IPS-20b (cell line): ENCODE measurements around the gene TBL1XR1.

Source experiments
- H3K27ac ChIP-seq: one replicate; pipeline ENCODE4 v1.5.1; 2013; ENCODE audit warnings: low read length
- H3K27me3 ChIP-seq: 2 replicates; pipeline ENCODE4 v1.6.1; 2013; ENCODE audit warnings: mild to moderate bottlenecking, low read length, inconsistent platforms; ENCODE audit not compliant: insufficient read depth
- H3K36me3 ChIP-seq: 2 replicates; pipeline ENCODE4 v1.6.1; 2013; ENCODE audit warnings: low read depth, mild to moderate bottlenecking, inconsistent platforms, low read length, moderate library complexity; ENCODE audit not compliant: insufficient read depth
- H3K4me1 ChIP-seq: 2 replicates; pipeline ENCODE4 v1.6.1; 2013; ENCODE audit warnings: mild to moderate bottlenecking, control low read depth, inconsistent platforms, low read length, moderate library complexity; ENCODE audit not compliant: insufficient read depth
- H3K4me3 ChIP-seq: 2 replicates; pipeline ENCODE4 v1.5.1; 2013; ENCODE audit warnings: mild to moderate bottlenecking, low read length, inconsistent platforms
- H3K9ac ChIP-seq: 2 replicates; pipeline ENCODE4 v1.6.1; 2013; ENCODE audit warnings: low read depth, mild to moderate bottlenecking, inconsistent platforms, low read length, moderate library complexity
- H3K9me3 ChIP-seq: 2 replicates; pipeline ENCODE4 v1.6.1; 2013; ENCODE audit warnings: mild to moderate bottlenecking, low read depth, low read length, inconsistent platforms; ENCODE audit not compliant: insufficient read depth

The TBL1XR1 gene

DNA sequence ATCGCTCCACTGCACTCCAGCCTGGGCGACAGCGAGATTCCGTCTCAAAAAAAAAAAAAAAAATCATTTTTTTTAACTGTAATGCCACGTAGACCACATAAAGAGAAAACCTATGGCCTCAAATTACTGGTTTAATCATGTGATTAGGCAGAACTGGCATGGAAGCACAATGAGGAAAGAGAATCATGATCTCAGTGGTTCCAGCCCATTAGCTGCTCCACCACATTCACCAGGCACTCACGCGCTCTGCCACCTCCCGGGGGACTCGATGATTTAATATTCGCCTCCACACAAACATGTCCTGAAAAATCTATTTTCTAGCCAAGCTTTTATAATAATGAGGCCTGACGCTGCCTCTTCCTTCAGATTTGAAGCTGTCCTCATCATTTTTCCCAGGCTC, 204.7 kb downstream of the TBL1XR1 start:
- Histone ChIP-seq H3K27ac (no peak overlapping the region), H3K9me3 (no peaks in the 10 kb centered on the region), H3K9ac (no peak overlapping the region), H3K36me3 (no peaks in the 10 kb centered on the region), H3K4me1 (peaks cover 12% of the 10 kb centered on the region; the same call in 1 of the 2 replicates), H3K4me3 (no peak overlapping the region), H3K27me3 (no peaks in the 10 kb centered on the region)

- no peaks in the 10 kb centered on the region for H3K27me3 ChIP-seq
- no peaks in the 10 kb centered on the region for H3K9me3 ChIP-seq
- no peaks in the 10 kb centered on the region for H3K4me1 ChIP-seq
- H3K4me3 ChIP-seq = no peak overlapping the region
- H3K9ac ChIP-seq = no peak overlapping the region
- H3K36me3 ChIP-seq = no peaks in the 10 kb centered on the region
- no peak overlapping the region for H3K27ac ChIP-seq
Observed at GRCh38 chr3:176988795-176989194, 208.5 kb downstream of the TBL1XR1 start.

DNA sequence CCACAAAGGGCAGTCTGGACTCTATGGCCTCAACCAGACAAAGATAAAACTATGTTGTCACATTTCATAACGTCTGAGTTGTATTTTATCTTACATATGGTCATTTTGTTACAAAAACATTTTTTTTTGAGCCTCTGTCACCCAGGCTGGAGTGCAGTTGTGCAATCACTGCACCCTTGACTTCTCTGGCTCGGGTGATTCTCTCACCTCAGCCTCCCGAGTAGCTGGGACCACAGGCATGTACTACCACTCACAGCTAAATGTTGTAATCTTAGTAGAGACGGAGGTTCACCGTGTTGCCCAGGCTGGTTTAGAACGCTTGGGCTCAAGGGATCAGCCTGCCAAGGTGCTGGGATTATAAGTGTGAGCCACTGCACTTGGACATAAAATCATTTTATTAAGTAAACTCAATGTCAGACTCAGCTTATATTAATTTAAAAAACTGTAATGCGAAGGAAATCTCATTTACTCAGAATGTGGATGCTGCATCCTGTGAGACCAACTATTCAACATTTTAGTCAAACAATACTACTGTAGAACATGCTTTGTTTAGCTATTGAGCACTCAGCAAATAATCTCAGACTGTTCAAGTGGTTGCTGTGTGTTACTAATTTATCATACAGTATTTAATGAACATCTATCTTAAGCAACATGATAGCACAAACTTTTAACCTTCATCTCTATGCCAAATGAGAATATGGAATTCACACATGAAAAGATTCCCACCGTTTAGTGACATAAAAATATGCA, 209.2 kb downstream of the TBL1XR1 start:
- Histone ChIP-seq H3K9me3 (no peaks in the 10 kb centered on the region), H3K36me3 (no peaks in the 10 kb centered on the region), H3K27me3 (no peaks in the 10 kb centered on the region)

GRCh38 chr3:176978441-176978840, 218.8 kb downstream of the TBL1XR1 start:
- no peaks in the 10 kb centered on the region for H3K9me3 ChIP-seq
- H3K36me3 ChIP-seq = no peaks in the 10 kb centered on the region
- no peaks in the 10 kb centered on the region for H3K4me1 ChIP-seq
- no peak overlapping the region for H3K27ac ChIP-seq
- no peak overlapping the region for H3K4me3 ChIP-seq
- H3K27me3 ChIP-seq = no peaks in the 10 kb centered on the region
- no peak overlapping the region for H3K9ac ChIP-seq

More for the DNA sequence above, 209.2 kb downstream of the TBL1XR1 start:
- Histone ChIP-seq H3K4me3 (no peak overlapping the region), H3K4me1 (no peaks in the 10 kb centered on the region), H3K27ac (no peak overlapping the region), H3K9ac (no peak overlapping the region)

DNA sequence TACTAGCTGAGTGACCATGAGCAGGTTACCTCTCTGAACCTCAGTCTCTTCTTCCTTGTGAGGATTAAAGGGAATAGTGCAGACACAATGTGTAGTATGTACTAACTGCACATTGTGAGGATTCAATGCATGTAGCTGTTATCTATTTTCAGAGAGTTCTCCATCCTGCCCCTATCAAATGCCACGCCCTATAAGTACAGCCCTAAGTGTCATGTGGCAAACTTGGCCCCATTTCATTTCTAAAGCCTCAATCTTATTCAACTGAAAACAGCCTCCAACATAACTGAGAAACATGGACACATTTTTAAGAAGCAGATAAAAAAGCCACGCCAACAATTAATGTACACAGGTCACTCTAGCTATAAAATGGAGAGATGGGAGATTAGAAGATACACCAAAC, 220.0 kb downstream of the TBL1XR1 start:
- Histone ChIP-seq H3K9me3 (no peaks in the 10 kb centered on the region), H3K9ac (no peak overlapping the region), H3K27me3 (no peaks in the 10 kb centered on the region)

DNA sequence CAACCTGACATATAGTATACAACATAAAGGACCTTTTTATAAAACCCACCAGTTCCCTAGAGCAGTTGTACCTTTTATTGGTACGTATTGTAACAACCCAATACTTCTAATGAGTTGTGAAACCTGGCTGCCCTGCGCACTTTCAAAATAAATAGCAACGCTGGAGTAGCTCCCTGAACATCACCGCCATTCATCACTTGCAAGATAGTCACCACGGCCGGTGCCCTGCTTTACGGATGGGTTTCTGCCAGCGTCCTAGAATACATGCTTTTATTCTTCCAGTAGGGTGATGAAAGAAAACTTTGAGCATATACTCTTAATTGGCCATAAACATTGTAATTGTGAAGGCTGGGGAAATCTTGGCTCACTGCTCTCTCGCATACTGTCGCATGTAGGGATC, 220.7 kb downstream of the TBL1XR1 start:
- Histone ChIP-seq H3K27ac (no peak overlapping the region), H3K4me3 (no peak overlapping the region), H3K9ac (no peak overlapping the region), H3K36me3 (no peaks in the 10 kb centered on the region), H3K9me3 (no peaks in the 10 kb centered on the region), H3K4me1 (no peaks in the 10 kb centered on the region), H3K27me3 (no peaks in the 10 kb centered on the region)

More for the DNA sequence above, 220.0 kb downstream of the TBL1XR1 start:
- Histone ChIP-seq H3K4me1 (no peaks in the 10 kb centered on the region), H3K27ac (no peak overlapping the region), H3K4me3 (no peak overlapping the region), H3K36me3 (no peaks in the 10 kb centered on the region)

GRCh38 chr3:176974279-176974678, 223.0 kb downstream of the TBL1XR1 start:
- no peak overlapping the region for H3K4me3 ChIP-seq
- H3K9me3 ChIP-seq = no peaks in the 10 kb centered on the region
- no peak overlapping the region for H3K9ac ChIP-seq
- H3K27ac ChIP-seq = no peak overlapping the region
- no peaks in the 10 kb centered on the region for H3K27me3 ChIP-seq
- no peaks in the 10 kb centered on the region for H3K4me1 ChIP-seq
- H3K36me3 ChIP-seq = no peaks in the 10 kb centered on the region

DNA sequence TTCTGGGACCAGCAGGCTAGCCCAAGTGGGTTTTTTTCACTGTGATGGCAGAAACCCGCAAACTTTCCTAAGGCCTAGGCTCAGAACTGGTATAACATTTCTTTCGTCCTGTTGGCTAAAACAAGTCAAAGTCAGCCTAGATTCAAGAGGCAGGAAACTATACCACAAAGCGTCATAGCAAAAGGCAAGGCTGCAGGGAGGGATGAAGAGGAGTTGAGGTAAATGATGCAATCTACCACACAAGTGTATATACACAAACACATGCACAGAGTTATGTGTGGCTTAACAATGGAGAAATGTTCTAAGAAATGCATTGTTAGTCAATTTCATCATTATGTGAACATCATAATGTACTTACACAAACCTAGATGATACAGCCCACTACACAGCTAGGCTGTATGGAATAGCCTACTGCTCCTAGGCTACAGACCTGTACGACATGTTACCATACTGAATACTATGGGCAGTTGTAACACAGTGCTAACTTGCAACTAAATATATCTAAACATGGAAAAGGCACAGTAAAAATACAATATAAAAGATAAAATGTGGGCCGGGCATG, 225.6 kb downstream of the TBL1XR1 start:
- Histone ChIP-seq H3K9ac (no peak overlapping the region), H3K4me1 (no peaks in the 10 kb centered on the region), H3K36me3 (no peaks in the 10 kb centered on the region), H3K27ac (no peak overlapping the region), H3K27me3 (no peaks in the 10 kb centered on the region), H3K4me3 (no peak overlapping the region), H3K9me3 (no peaks in the 10 kb centered on the region)

DNA sequence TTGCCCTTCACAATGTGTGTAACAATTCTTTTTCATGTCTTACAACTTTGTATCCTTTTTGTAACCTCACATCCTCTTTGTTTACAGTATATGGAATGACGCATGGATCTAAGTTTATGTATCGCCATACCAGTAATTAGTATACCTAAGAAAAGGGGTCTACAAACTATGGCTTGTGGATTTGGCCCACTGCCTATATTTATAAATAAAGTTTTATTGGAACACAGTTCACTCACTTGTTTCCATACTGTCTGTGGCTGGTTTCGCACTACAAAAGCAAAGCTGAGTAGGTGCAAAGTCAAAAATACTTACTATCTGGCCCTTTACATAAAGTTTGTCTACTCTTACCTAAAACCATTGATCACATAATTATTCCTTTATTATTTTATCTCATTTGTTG, 226.5 kb downstream of the TBL1XR1 start:
- no peak overlapping the region for H3K4me3 ChIP-seq
- H3K9ac ChIP-seq = no peak overlapping the region
- H3K4me1 ChIP-seq = no peaks in the 10 kb centered on the region
- H3K36me3 ChIP-seq = no peaks in the 10 kb centered on the region
- no peak overlapping the region for H3K27ac ChIP-seq
- H3K27me3 ChIP-seq = no peaks in the 10 kb centered on the region
- no peaks in the 10 kb centered on the region for H3K9me3 ChIP-seq

DNA sequence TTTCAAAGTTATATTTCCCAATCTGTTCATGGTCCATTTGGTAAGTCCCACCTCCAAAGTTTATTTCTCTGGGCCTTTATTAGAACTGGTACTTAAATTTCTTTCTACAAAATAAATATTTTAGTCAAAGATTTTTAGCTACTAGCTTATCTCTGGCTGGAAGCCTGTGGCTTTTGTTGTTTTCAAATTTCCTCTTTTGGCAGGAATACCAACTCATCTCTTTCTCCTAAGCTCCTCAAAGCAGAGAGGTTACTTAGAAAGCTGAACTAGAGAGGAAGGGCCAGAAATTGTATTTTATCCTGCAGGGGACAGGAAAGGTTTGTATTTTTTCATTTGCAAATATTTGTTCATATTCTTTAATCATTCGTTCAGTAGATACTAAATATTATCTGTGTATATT, 227.8 kb downstream of the TBL1XR1 start:
- H3K9me3 ChIP-seq = no peaks in the 10 kb centered on the region
- no peaks in the 10 kb centered on the region for H3K36me3 ChIP-seq
- no peak overlapping the region for H3K4me3 ChIP-seq
- no peaks in the 10 kb centered on the region for H3K27me3 ChIP-seq
- no peak overlapping the region for H3K27ac ChIP-seq
- no peak overlapping the region for H3K9ac ChIP-seq
- no peaks in the 10 kb centered on the region for H3K4me1 ChIP-seq
